Renal cortex interstitium (tissue), 15 donors: ENCODE data around the gene LIPM. TPM values are rescaled to one million over a fixed set of nuclear protein-coding genes. Genes with fewer than 3 reads are reported as not detected.

Source experiments
- DNase-seq, 11 donors: peaks; one replicate each; pipeline ENCODE4 v3.0.0-alpha.2; 2013; ENCODE audit warnings: low read depth in 9 of 11, low spot score in 4 of 11; ENCODE audit errors: extremely low read depth in 1 of 11
- long read RNA-seq, 16 experiments: transcript quantifications; one replicate each; lab custom pipeline, GENCODE V29; 2026
- polyA plus RNA-seq, 3 donors: library from polyadenylated mRNA; unstranded; fragments of 120-200 nt; gene quantifications; one replicate each; pipeline ENCODE4 v1.2.1, GENCODE V29; 2013; ENCODE audit not compliant: insufficient read length in 3 of 3

LIPM gene
- polyA plus RNA-seq, result not detected
- long read RNA-seq, donor 1, result 0 reads
- long read RNA-seq, donor 2, result 0 reads
- long read RNA-seq, donor 3, result 0 reads
- long read RNA-seq, donor 4, result 0 reads
- long read RNA-seq, donor 5, result 0 reads
- long read RNA-seq, donor 6, result 0 reads
- long read RNA-seq, donor 7, result 0 reads
- long read RNA-seq, donor 8, result 0 reads
- long read RNA-seq, donor 9, result 0 reads
- long read RNA-seq, donor 10, result 0 reads
- long read RNA-seq, donor 11, result 0 reads
- long read RNA-seq, donor 12, result 0 reads
- long read RNA-seq, donor 13, result 0 reads
- long read RNA-seq, donor 14, result 0 reads
- long read RNA-seq, donor 15, result 0 reads
- long read RNA-seq, donor 16, result 0 reads

GRCh38 chr10:88802523-88803285 lies at the start of gene LIPM:
Gene LIPM, plus strand, starts transcription at chr10:88802730. Its CDS starts 167 bp downstream, at chr10:88802897.
- DNase-seq, result no peak

GRCh38 chr10:88754287-88754686 lies 48.2 kb upstream of the LIPM start:
- DNase-seq, result peak in 3 of 11 donors; percentile 1 to 10 (median 7)

- no peak for DNase-seq
Measured at GRCh38 chr10:88755753-88756152, 46.8 kb upstream of the LIPM start.

GRCh38 chr10:88756660-88757059 lies 45.9 kb upstream of the LIPM start:
- no peak for DNase-seq

GRCh38 chr10:88759366-88760101 lies 43.0 kb upstream of the LIPM start, which contains the start of gene LIPN:
Gene LIPN, plus strand, starts transcription at chr10:88760020. Its CDS starts 1,386 bp downstream, at chr10:88761406.
- no peak for DNase-seq

- DNase-seq, result no peak
Measured at GRCh38 chr10:88762906-88763305, 39.6 kb upstream of the LIPM start.

- peak in 7 of 11 donors; percentile 2 to 16 (median 11) for DNase-seq
Measured at GRCh38 chr10:88763441-88763840, 39.1 kb upstream of the LIPM start.

- no peak for DNase-seq
Measured at GRCh38 chr10:88764110-88764509, 38.4 kb upstream of the LIPM start.

- DNase-seq, result no peak
Measured at GRCh38 chr10:88765816-88766215, 36.7 kb upstream of the LIPM start.

GRCh38 chr10:88769384-88769783 lies 33.1 kb upstream of the LIPM start:
- DNase-seq, result no peak

- no peak for DNase-seq
Measured at GRCh38 chr10:88781206-88781605, 21.3 kb upstream of the LIPM start.

GRCh38 chr10:88782222-88782621 lies 20.3 kb upstream of the LIPM start:
- no peak for DNase-seq

- DNase-seq, result no peak
Measured at GRCh38 chr10:88783724-88784123, 18.8 kb upstream of the LIPM start.

- DNase-seq, result no peak
Measured at GRCh38 chr10:88786032-88786770, 16.3 kb upstream of the LIPM start.

- DNase-seq, result no peak
Measured at GRCh38 chr10:88787463-88787862, 15.1 kb upstream of the LIPM start.

- DNase-seq, result no peak
Measured at GRCh38 chr10:88788924-88789323, 13.6 kb upstream of the LIPM start.

GRCh38 chr10:88791924-88792323 lies 10.6 kb upstream of the LIPM start:
- DNase-seq, result no peak

- DNase-seq, result no peak
Measured at GRCh38 chr10:88792661-88793060, 9.9 kb upstream of the LIPM start.

- DNase-seq, result no peak
Measured at GRCh38 chr10:88793712-88794299, 8.7 kb upstream of the LIPM start.
